Measurements from ENCODE around the gene PRDM9.
"Not testable (repeated sequence)": the region's sequence is repeated elsewhere in the genome, so short reads cannot be mapped to it uniquely, and the experiment has no call there.

Gene PRDM9

DNA sequence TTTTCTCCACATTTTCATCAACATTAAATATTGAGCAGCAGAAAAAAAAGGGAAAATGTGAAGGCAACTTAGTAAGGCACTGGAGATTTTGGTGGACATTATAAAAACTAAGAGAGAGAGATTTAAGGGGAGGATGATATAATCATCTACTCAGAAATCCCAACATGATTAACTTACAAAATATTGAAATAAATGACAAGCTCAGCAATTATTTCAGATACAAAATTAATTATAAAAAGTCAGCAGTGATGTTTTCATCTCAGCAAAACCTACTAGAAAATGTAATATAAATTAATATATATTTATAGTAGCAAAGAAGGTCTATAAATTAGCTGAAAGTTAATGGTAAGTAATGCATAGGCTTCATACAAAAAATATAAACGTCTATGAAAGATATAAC is 30.8 kb upstream of the PRDM9 start:
- Histone ChIP-seq H3K9me3 (ENCODE audit: insufficient read depth, low read length) (no peaks in the 10 kb centered on the region), H3K27me3 (ENCODE audit: low read depth, low read length) (no peaks in the 10 kb centered on the region), H3K4me1 (ENCODE audit: low read length) (peaks cover 9% of the 10 kb centered on the region), H4K20me1 (ENCODE audit: insufficient read depth, low read length) (no peaks in the 10 kb centered on the region), H2AFZ (ENCODE audit: low read depth, low read length) (no peak overlapping the region), H3K27ac (ENCODE audit: low read length) (no peak overlapping the region), H3K9ac (ENCODE audit: low read length) (no peak overlapping the region), H3K79me2 (ENCODE audit: low read length) (no peaks in the 10 kb centered on the region), H3K36me3 (replicated peaks; ENCODE audit: low read depth, low read length) (no peaks in the 10 kb centered on the region), H3K4me3 (ENCODE audit: low read length) (no peak overlapping the region), H3K4me2 (ENCODE audit: low read length) (no peak overlapping the region)
- TF ChIP-seq, protein P1, sequence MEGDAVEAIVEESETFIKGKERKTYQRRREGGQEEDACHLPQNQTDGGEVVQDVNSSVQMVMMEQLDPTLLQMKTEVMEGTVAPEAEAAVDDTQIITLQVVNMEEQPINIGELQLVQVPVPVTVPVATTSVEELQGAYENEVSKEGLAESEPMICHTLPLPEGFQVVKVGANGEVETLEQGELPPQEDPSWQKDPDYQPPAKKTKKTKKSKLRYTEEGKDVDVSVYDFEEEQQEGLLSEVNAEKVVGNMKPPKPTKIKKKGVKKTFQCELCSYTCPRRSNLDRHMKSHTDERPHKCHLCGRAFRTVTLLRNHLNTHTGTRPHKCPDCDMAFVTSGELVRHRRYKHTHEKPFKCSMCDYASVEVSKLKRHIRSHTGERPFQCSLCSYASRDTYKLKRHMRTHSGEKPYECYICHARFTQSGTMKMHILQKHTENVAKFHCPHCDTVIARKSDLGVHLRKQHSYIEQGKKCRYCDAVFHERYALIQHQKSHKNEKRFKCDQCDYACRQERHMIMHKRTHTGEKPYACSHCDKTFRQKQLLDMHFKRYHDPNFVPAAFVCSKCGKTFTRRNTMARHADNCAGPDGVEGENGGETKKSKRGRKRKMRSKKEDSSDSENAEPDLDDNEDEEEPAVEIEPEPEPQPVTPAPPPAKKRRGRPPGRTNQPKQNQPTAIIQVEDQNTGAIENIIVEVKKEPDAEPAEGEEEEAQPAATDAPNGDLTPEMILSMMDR (IDR thresholded peaks at IDR 0.05; ENCODE audit: low read depth, low read length) = no peak
- TF ChIP-seq EZH2phosphoT487 (IDR thresholded peaks at IDR 0.05; ENCODE audit: low read depth) = no peak

DNA sequence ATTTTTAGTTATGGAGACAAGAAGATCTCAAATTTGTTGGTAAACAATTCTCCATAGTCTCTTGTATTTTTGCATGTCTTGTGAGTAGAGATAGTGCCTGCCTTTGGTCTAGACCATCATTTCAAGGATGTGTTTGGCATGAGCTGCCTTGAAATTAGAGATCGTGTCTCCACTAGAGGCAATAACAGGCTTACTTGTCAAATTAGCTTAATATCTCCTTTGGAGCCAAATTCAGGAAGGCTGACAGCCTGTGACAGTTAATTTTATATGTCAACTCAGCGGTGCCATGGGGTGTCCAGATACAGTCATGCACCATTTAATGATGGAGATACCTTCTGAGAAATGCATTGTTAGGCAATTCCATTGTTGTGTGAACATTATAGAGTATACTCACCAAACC is 24.8 kb upstream of the PRDM9 start:
- Histone ChIP-seq H3K4me2 (ENCODE audit: low read length) (no peak overlapping the region), H3K9me3 (ENCODE audit: insufficient read depth, low read length) (no peaks in the 10 kb centered on the region; the same call in 1 of the 2 replicates), H4K20me1 (ENCODE audit: insufficient read depth, low read length) (no peaks in the 10 kb centered on the region), H3K4me1 (ENCODE audit: low read length) (no peaks in the 10 kb centered on the region), H3K79me2 (ENCODE audit: low read length) (no peaks in the 10 kb centered on the region), H3K27ac (ENCODE audit: low read length) (no peak overlapping the region), H3K9ac (ENCODE audit: low read length) (no peak overlapping the region), H3K27me3 (ENCODE audit: low read depth, low read length) (no peaks in the 10 kb centered on the region), H2AFZ (ENCODE audit: low read depth, low read length) (no peak overlapping the region), H3K4me3 (ENCODE audit: low read length) (no peak overlapping the region), H3K36me3 (replicated peaks; ENCODE audit: low read depth, low read length) (no peaks in the 10 kb centered on the region)
- no peak for TF ChIP-seq EZH2phosphoT487 (IDR thresholded peaks at IDR 0.05; ENCODE audit: low read depth)
- TF ChIP-seq, protein P1 (IDR thresholded peaks at IDR 0.05; ENCODE audit: low read depth, low read length) = no peak

DNA sequence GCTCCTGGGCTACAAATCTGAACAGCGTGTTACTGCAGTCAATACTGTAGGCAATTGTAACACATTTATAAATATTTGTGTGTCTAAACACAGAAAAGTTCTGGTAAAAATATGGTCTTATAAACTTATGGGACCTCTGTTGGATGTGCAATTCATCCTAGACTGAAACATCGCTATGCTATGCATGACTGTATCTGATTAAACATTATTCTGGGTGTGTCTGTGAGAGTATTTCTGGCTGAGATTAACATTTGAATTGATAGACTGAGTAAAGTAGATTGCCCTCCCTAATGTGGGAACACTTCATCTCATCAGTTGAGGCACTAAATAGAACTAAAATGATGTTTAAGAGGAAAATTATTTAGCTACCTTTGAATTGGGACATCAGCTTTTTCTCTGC is 24.3 kb upstream of the PRDM9 start:
- no peaks in the 10 kb centered on the region for H3K4me1 ChIP-seq (ENCODE audit: low read length)
- no peak overlapping the region for H3K27ac ChIP-seq (ENCODE audit: low read length)
- no peak overlapping the region for H3K4me3 ChIP-seq (ENCODE audit: low read length)
- no peak overlapping the region for H3K9ac ChIP-seq (ENCODE audit: low read length)
- H3K9me3 ChIP-seq (ENCODE audit: insufficient read depth, low read length) = no peaks in the 10 kb centered on the region; the same call in 1 of the 2 replicates
- H3K36me3 ChIP-seq (replicated peaks; ENCODE audit: low read depth, low read length) = no peaks in the 10 kb centered on the region
- H3K4me2 ChIP-seq (ENCODE audit: low read length) = no peak overlapping the region
- H4K20me1 ChIP-seq (ENCODE audit: insufficient read depth, low read length) = no peaks in the 10 kb centered on the region
- TF ChIP-seq, protein P1 (IDR thresholded peaks at IDR 0.05; ENCODE audit: low read depth, low read length) = no peak
- TF ChIP-seq EZH2phosphoT487 (IDR thresholded peaks at IDR 0.05; ENCODE audit: low read depth) = no peak
- H3K27me3 ChIP-seq (ENCODE audit: low read depth, low read length) = no peaks in the 10 kb centered on the region
- H2AFZ ChIP-seq (ENCODE audit: low read depth, low read length) = no peak overlapping the region
- H3K79me2 ChIP-seq (ENCODE audit: low read length) = no peaks in the 10 kb centered on the region

DNA sequence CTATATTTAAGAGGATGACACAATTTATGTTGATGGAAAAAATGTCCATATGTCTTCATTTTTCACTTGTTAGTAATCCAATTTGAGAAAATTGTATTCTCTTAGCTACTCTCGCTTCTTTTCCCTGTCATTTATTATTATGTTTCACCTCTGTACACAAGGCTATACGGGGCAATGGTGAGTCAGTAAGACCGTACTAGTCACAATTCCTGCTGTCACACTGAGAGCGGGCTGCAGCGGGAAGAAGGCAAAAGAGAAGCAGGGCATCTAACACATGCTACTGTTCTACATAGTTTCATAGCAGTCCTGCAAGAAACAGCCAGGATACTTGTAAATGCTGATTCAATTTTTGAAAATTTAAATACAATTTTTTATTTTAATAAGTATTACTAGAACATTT is 23.3 kb upstream of the PRDM9 start:
- Histone ChIP-seq H3K9ac (ENCODE audit: low read length) (no peak overlapping the region), H2AFZ (ENCODE audit: low read depth, low read length) (no peak overlapping the region), H4K20me1 (ENCODE audit: insufficient read depth, low read length) (no peaks in the 10 kb centered on the region), H3K4me3 (ENCODE audit: low read length) (no peak overlapping the region), H3K36me3 (replicated peaks; ENCODE audit: low read depth, low read length) (no peaks in the 10 kb centered on the region), H3K79me2 (ENCODE audit: low read length) (no peaks in the 10 kb centered on the region), H3K27me3 (ENCODE audit: low read depth, low read length) (no peaks in the 10 kb centered on the region), H3K27ac (ENCODE audit: low read length) (no peak overlapping the region), H3K9me3 (ENCODE audit: insufficient read depth, low read length) (no peaks in the 10 kb centered on the region; the same call in 1 of the 2 replicates), H3K4me1 (ENCODE audit: low read length) (no peaks in the 10 kb centered on the region), H3K4me2 (ENCODE audit: low read length) (no peak overlapping the region)
- no peak for TF ChIP-seq EZH2phosphoT487 (IDR thresholded peaks at IDR 0.05; ENCODE audit: low read depth)
- TF ChIP-seq, protein P1 (IDR thresholded peaks at IDR 0.05; ENCODE audit: low read depth, low read length) = no peak

DNA sequence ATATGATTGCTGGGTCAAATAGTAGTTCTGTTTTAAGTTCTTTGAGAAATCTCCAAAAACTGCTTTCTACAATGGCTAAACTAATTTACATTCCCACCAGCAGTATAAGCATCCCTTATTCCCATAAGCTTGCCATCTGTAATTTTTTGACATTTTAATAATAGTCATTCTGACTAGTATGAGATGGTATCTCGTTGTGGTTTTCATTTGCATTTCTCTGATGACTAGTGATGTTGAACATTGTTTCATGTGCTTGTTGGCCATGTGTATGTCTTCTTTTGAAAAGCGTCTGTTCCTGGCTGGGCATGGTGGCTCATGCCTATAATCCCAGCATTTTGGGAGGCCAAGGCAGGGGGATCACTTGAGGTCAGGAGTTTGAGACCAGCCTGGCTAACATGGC is 21.2 kb upstream of the PRDM9 start:
- not testable (repeated sequence) for H3K27me3 ChIP-seq (ENCODE audit: low read depth, low read length); H3K9ac ChIP-seq (ENCODE audit: low read length); H3K27ac ChIP-seq (ENCODE audit: low read length); H2AFZ ChIP-seq (ENCODE audit: low read depth, low read length); H3K9me3 ChIP-seq (ENCODE audit: insufficient read depth, low read length); H3K4me3 ChIP-seq (ENCODE audit: low read length); H3K4me2 ChIP-seq (ENCODE audit: low read length); H3K79me2 ChIP-seq (ENCODE audit: low read length); H3K36me3 ChIP-seq (replicated peaks; ENCODE audit: low read depth, low read length); H3K4me1 ChIP-seq (ENCODE audit: low read length); H4K20me1 ChIP-seq (ENCODE audit: insufficient read depth, low read length)

Data from OCI-LY3 (cell line).